GM19372 (cell line): ENCODE data around the gene CER1.

Experiments
- ATAC-seq: cut with Tn5 transposase; IDR thresholded peaks from one replicate; pipeline ENCODE4 v1.9.1; 2021; ENCODE audit warnings: mild to moderate bottlenecking, low read depth, moderate library complexity; ENCODE audit not compliant: unreplicated experiment

CER1 gene

GRCh38 chr9:14670718-14671117 is 51.8 kb downstream of the CER1 start:
- ATAC-seq = no peak
